ENCODE measurements around the gene TMEM37.

TMEM37 gene

GRCh38 chr2:119449521-119449920 lies 17.9 kb downstream of the TMEM37 start:
- ChIA-PET POLR2A (no interaction called here), CTCF (no interaction called here)
- H3K4me3 ChIP-seq (ENCODE audit: low read depth, low read length) = no peak overlapping the region
- TF ChIP-seq, protein P1, sequence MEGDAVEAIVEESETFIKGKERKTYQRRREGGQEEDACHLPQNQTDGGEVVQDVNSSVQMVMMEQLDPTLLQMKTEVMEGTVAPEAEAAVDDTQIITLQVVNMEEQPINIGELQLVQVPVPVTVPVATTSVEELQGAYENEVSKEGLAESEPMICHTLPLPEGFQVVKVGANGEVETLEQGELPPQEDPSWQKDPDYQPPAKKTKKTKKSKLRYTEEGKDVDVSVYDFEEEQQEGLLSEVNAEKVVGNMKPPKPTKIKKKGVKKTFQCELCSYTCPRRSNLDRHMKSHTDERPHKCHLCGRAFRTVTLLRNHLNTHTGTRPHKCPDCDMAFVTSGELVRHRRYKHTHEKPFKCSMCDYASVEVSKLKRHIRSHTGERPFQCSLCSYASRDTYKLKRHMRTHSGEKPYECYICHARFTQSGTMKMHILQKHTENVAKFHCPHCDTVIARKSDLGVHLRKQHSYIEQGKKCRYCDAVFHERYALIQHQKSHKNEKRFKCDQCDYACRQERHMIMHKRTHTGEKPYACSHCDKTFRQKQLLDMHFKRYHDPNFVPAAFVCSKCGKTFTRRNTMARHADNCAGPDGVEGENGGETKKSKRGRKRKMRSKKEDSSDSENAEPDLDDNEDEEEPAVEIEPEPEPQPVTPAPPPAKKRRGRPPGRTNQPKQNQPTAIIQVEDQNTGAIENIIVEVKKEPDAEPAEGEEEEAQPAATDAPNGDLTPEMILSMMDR (IDR thresholded peaks at IDR 0.05; ENCODE audit: insufficient read depth, low read length, missing control alignments) = no peak
- no peak for DNase-seq (ENCODE audit: low read depth, low spot score)

- TF ChIP-seq, protein P1 (IDR thresholded peaks at IDR 0.05; ENCODE audit: insufficient read depth, low read length, missing control alignments) = no peak
- CTCF ChIA-PET = interaction anchor here (0.6 to 1.1 kb wide), 3 partner anchors 24 to 182 kb away, joined by 3 read pairs; no protein-coding TSS in a partner anchor
- no peak for DNase-seq (ENCODE audit: low read depth, low spot score)
- POLR2A ChIA-PET = no interaction called here
- no peak overlapping the region for H3K4me3 ChIP-seq (ENCODE audit: low read depth, low read length)
Measured at GRCh38 chr2:119451336-119452050, 19.8 kb downstream of the TMEM37 start.

- ChIA-PET POLR2A (no interaction called here), CTCF (no interaction called here)
- no peak for DNase-seq (ENCODE audit: low read depth, low spot score)
Measured at GRCh38 chr2:119453972-119454593, 22.4 kb downstream of the TMEM37 start.

DNA sequence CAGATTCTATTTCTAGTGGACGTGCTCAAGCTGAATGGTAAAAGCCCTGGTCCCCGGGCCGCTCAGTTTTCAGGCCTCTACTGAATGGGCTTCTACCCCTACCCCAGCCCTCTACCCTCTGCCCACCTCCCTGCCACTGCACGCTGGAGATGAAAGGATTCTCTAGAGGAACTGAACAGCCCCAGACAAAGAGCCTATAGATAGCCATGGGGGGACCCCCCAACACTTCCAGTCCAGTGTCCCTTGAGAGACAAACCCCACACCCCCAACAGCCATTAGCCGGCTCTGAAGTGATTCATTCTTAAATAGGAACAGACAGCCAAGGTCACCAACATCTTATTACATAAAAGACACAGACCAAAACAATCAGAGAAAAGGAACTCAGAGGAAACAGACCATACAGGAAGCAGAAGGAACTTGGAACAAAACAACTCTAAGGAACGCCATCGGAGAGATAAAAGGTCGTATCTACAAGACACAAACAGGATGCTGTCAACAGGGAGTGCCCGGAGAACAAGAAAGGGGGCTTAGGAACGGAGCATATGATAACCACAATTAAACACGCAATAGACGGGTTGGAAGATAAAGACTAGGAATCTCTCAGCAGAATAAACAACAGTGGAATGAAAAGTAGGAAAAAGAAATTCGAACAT lies 23.5 kb downstream of the TMEM37 start:
- TF ChIP-seq, protein P1 (IDR thresholded peaks at IDR 0.05; ENCODE audit: insufficient read depth, low read length, missing control alignments) = no peak
- no peak overlapping the region for H3K4me3 ChIP-seq (ENCODE audit: low read depth, low read length)
- ChIA-PET POLR2A (no interaction called here), CTCF (interaction anchor here (1.5 kb wide), 1 partner anchor 21 kb away, joined by 4 read pairs; no protein-coding TSS in a partner anchor)
- DNase-seq (ENCODE audit: low read depth, low spot score) = no peak

More at GRCh38 chr2:119453972-119454593, 22.4 kb downstream of the TMEM37 start:
- no peak overlapping the region for H3K4me3 ChIP-seq (ENCODE audit: low read depth, low read length)
- TF ChIP-seq, protein P1 (IDR thresholded peaks at IDR 0.05; ENCODE audit: insufficient read depth, low read length, missing control alignments) = no peak

GRCh38 chr2:119460076-119460475 lies 28.4 kb downstream of the TMEM37 start:
- POLR2A ChIA-PET = no interaction called here
- DNase-seq (ENCODE audit: low read depth, low spot score) = no peak
- TF ChIP-seq, protein P1 (IDR thresholded peaks at IDR 0.05; ENCODE audit: insufficient read depth, low read length, missing control alignments) = no peak
- CTCF ChIA-PET = interaction anchor here (2.6 kb wide), 1 partner anchor 16 kb away, joined by 11 read pairs; no protein-coding TSS in a partner anchor
- H3K4me3 ChIP-seq (ENCODE audit: low read depth, low read length) = no peak overlapping the region

- TF ChIP-seq, protein P1 (IDR thresholded peaks at IDR 0.05; ENCODE audit: insufficient read depth, low read length, missing control alignments) = no peak
- POLR2A ChIA-PET = no interaction called here
- H3K4me3 ChIP-seq (ENCODE audit: low read depth, low read length) = no peak overlapping the region
- DNase-seq (ENCODE audit: low read depth, low spot score) = no peak
- CTCF ChIA-PET = interaction anchor here (2.6 kb wide), 1 partner anchor 14 kb away, joined by 11 read pairs; no protein-coding TSS in a partner anchor
Measured at GRCh38 chr2:119461811-119462210, 30.2 kb downstream of the TMEM37 start.

All from AG04449 (cell line).